HG02852 (cell line): Measurements from ENCODE around the gene ZFYVE28.
"Not testable (repeated sequence)": the region's sequence is repeated elsewhere in the genome, so short reads cannot be mapped to it uniquely, and the experiment has no call there.

ENCODE experiments used
- ATAC-seq: cut with Tn5 transposase; IDR thresholded peaks from one replicate; pipeline ENCODE4 v1.9.1; 2021; ENCODE audit warnings: mild to moderate bottlenecking, moderate library complexity; ENCODE audit not compliant: unreplicated experiment

Gene ZFYVE28

GRCh38 chr4:2231082-2231481 is 187.4 kb downstream of the ZFYVE28 start:
- ATAC-seq: no peak

GRCh38 chr4:2226261-2226660 is 192.2 kb downstream of the ZFYVE28 start:
- ATAC-seq: no peak

GRCh38 chr4:2222838-2223237 is 195.6 kb downstream of the ZFYVE28 start:
- ATAC-seq: no peak

GRCh38 chr4:2221378-2221777 is 197.1 kb downstream of the ZFYVE28 start:
- ATAC-seq: not testable (repeated sequence)

- peak; percentile 56 for ATAC-seq
Observed at GRCh38 chr4:2220016-2220630, 198.3 kb downstream of the ZFYVE28 start.
